Heart right ventricle (tissue), 16 donors: Measurements from ENCODE around the gene HEPACAM2. TPM values are rescaled to one million over a fixed set of nuclear protein-coding genes. Genes with fewer than 3 reads are reported as not detected.

ENCODE experiments used
- ATAC-seq, 8 donors: fragments of 200-7000 bp; cut with Tn5 transposase; one replicate each; pipeline ENCODE4 v1.9.1; 2020; ENCODE audit warnings: mild to moderate bottlenecking in 8 of 8, moderate library complexity in 8 of 8, moderate number of reproducible peaks in 1 of 8
- DNase-seq, 2 donors: peaks; one replicate each; pipeline ENCODE4 v3.0.0-alpha.2; 2020
- H3K27ac ChIP-seq, 10 donors: fragments of 200-600 bp; sonication (generic) in 2 of 10; one replicate each; pipeline versions ENCODE4 v1.5.0 to v1.8.0; 2020 to 2022; ENCODE audit warnings: mild to moderate bottlenecking in 3 of 10
- H3K27me3 ChIP-seq, 7 donors: fragments of 200-600 bp; one replicate each; pipeline ENCODE4 v1.8.0; 2021 to 2022; ENCODE audit warnings: mild to moderate bottlenecking in 2 of 7
- H3K36me3 ChIP-seq, 9 donors: fragments of 200-600 bp; sonication (generic) in 1 of 9; one replicate each; pipeline versions ENCODE4 v1.5.0 to v1.8.0; 2020 to 2022; ENCODE audit warnings: mild to moderate bottlenecking in 2 of 9
- H3K4me1 ChIP-seq, 9 donors: fragments of 200-600 bp; sonication (generic) in 1 of 9; one replicate each; pipeline versions ENCODE4 v1.5.0 to v1.8.0; 2020 to 2022; ENCODE audit warnings: mild to moderate bottlenecking in 4 of 9
- H3K4me3 ChIP-seq, 10 donors: fragments of 200-600 bp; sonication (generic) in 2 of 10; one replicate each; pipeline versions ENCODE4 v1.5.0 to v1.8.0; 2020 to 2022; ENCODE audit warnings: mild to moderate bottlenecking in 7 of 10, moderate library complexity in 2 of 10
- H3K9me3 ChIP-seq, 11 donors: fragments of 200-600 bp in 10 of 11; sonication (generic) in 2 of 11; one replicate each; pipeline versions ENCODE4 v1.5.0 to v1.8.0; 2013 to 2022; ENCODE audit warnings: mild to moderate bottlenecking in 2 of 11, control low read depth in 1 of 11, moderate library complexity in 1 of 11
- WGBS, 2 donors: extraction: QIAGEN DNeasy Blood & Tissue Kit; methylation state at CpG; one replicate each; pipeline ENCODE4 v1.1.7; 2013; ENCODE audit warnings: inconsistent platforms in 1 of 2; 5-methylcytosine and 5-hydroxymethylcytosine counted together
- intact Hi-C, 10 donors: fragments of 100-400 bp; cut with DNase I; formaldehyde crosslinking; loops; one replicate each; pipeline versions ENCODE4 v1.11.1 to v1.14.2; 2022
- polyA plus RNA-seq, 2 donors: library from polyadenylated mRNA; stranded (reverse); fragments of 200-250 nt; gene quantifications; one replicate each; pipeline ENCODE4 v1.2.3, GENCODE V29; 2013
- total RNA-seq, 10 donors: library from RNA; stranded (reverse); fragmentation: NEBNext Ultra II Directional in 3 of 10; extraction: Animal tissue kit (Norgen Biotek cat#: 25700) in 3 of 10; gene quantifications; one replicate each; pipeline versions ENCODE4 v1.2.1 to v1.2.4, GENCODE V29; 2021 to 2023
- TF ChIP-seq, protein P1 (sequence below), 9 donors: fragments of 200-600 bp; sonication (generic) in 2 of 9; IDR thresholded peaks; one replicate each; pipeline versions ENCODE4 v1.5.0 to v1.8.0; 2021 to 2022; ENCODE audit warnings: antibody characterized with exemption in 9 of 9, mild to moderate bottlenecking in 5 of 9, moderate library complexity in 1 of 9
- donor health status: Arrhythmogenic right ventricular cardiomyopathy.
- donor health status: ischemic (EF 13 %, LVEDD 7.1; RV severe dilation, severe dysfunction).
- donor health status: healthy with polysubstance abuse.
- donor health status: DM: no; HTN: yes; CAD: no.
- donor health status: DM: no; HTN: no; CAD: no.
- donor health status: ischemic (EF 25% LVEDD 6.9; RV normal size, moderate dysfunction).
- donor health status: ischemic (EF 25% LVEDD 5.7; RV mildly dilated, moderate dysfunction).
- donor health status: healthy.
- donor health status: DM: yes; HTN: yes; CAD: no.
- donor health status: Ischemic cardiomyopathy.
- donor health status: ischemic (EF 35%, LVEDD 5.7; RV mildly dilated, moderate dysfunction).
- donor health status: nonischemic (EF 11% LVEDD 7.7; RV severe dilation, severe dysfunction).
- donor health status: DM: yes; HTN: yes; CAD: no.
- donor health status: PGD.
- donor health status: ischemic (EF 29% LVEDD 5.4; RV normal size, mild dysfunction).
- donor health status: nonischemic (EF 23%, LVEDD 6.1; RV moderate dilation, normal function).

Gene HEPACAM2
- total and polyA plus RNA-seq, 12 donors, result 0.19 to 0.24 TPM; not detected in 10

DNA sequence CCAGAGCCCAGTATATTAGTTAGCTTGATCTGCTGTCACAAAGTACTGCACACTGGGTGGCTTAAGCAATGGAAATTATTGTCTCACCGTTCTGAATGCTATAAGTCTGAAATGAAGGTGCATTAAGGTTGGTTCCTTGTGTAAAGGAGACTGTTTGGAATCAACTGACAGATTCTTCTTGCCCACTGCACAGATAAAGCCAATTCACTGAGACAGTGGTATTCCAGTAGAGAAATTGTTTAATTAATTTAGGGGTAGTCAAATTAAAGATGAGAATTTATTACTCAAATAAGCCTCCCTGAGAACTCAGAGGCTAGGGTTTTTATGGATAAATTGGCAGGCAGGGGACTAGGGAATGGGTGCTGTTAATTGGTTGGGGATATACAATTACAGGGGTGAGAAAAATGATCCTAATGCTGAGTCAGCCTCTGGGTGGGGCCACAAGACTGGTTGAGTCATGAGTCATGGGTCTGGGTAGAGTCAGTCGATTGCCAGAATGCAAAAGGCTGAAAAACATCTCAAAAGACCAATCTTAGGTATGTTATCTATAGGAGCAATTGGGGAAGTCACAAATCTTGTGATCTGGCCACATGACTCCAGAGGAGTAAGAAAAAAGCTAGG is 54.6 kb downstream of the HEPACAM2 start:
- H3K27me3 ChIP-seq, result peaks cover 0 to 14% (median 0%) of the 10 kb centered on the region in 7 donors
- DNase-seq, result no peak
- no peak overlapping the region for H3K4me3 ChIP-seq
- no peak overlapping the region for H3K27ac ChIP-seq
- WGBS, 2 donors, result 52% methylated on average over 2 of the region's 2 CpGs
- TF ChIP-seq, protein P1, sequence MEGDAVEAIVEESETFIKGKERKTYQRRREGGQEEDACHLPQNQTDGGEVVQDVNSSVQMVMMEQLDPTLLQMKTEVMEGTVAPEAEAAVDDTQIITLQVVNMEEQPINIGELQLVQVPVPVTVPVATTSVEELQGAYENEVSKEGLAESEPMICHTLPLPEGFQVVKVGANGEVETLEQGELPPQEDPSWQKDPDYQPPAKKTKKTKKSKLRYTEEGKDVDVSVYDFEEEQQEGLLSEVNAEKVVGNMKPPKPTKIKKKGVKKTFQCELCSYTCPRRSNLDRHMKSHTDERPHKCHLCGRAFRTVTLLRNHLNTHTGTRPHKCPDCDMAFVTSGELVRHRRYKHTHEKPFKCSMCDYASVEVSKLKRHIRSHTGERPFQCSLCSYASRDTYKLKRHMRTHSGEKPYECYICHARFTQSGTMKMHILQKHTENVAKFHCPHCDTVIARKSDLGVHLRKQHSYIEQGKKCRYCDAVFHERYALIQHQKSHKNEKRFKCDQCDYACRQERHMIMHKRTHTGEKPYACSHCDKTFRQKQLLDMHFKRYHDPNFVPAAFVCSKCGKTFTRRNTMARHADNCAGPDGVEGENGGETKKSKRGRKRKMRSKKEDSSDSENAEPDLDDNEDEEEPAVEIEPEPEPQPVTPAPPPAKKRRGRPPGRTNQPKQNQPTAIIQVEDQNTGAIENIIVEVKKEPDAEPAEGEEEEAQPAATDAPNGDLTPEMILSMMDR (IDR thresholded peaks at IDR 0.05), result no peak
- H3K9me3 ChIP-seq, result peaks cover 0 to 51% (median 16%) of the 10 kb centered on the region in 11 donors
- no peaks in the 10 kb centered on the region for H3K36me3 ChIP-seq
- ATAC-seq, result no peak
- no peaks in the 10 kb centered on the region for H3K4me1 ChIP-seq
- intact Hi-C loops, result no loop called here

DNA sequence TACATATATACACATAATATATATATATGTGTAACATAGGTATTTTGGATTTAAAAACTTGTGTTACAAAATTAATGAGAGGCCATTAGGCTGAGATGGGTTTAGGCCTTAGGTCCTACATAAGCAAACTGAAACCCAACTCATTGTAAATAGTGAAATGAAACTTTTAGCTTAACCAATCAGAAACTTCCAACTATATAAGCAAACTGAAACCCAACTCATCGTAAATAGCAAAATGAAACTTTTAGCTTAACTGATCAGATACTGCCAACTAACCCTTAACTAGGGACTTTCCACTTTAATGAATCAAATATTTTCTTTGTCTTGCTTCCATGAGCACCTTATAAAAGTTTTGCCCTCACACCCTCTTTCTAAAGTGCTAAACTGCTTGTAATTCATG is 60.8 kb downstream of the HEPACAM2 start:
- no peak for ATAC-seq
- intact Hi-C loops, result no loop called here
- H3K27me3 ChIP-seq, result no peaks in the 10 kb centered on the region
- H3K36me3 ChIP-seq, result no peaks in the 10 kb centered on the region
- peaks cover 0 to 38% (median 4%) of the 10 kb centered on the region in 11 donors for H3K9me3 ChIP-seq
- no peak overlapping the region for H3K27ac ChIP-seq
- no peak overlapping the region for H3K4me3 ChIP-seq
- no peak for DNase-seq
- 81 to 87% methylated on average over 1 of the region's 1 CpG for WGBS, 2 donors
- no peaks in the 10 kb centered on the region for H3K4me1 ChIP-seq
- TF ChIP-seq, protein P1 (IDR thresholded peaks at IDR 0.05), result no peak

DNA sequence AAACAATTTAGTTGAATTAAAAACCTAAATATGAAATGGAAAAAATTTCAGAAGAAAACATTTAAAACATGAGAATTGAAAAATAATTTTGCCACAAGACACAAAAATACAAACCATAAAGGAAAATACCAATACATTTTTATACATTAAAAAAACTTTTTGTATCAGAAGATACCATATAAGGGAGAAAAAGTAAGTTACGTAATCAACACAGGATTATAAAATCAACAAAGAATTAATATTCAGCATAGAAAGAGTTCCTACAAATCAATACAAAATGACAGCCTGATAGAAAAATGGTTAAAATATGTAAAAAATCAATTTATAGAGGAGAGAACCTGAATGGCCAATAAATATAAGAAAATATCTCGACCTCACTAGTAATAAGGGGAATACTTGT is 61.5 kb downstream of the HEPACAM2 start:
- intact Hi-C loops, result no loop called here
- Histone ChIP-seq H3K36me3 (no peaks in the 10 kb centered on the region), H3K4me1 (no peaks in the 10 kb centered on the region), H3K9me3 (peaks cover 0 to 33% (median 4%) of the 10 kb centered on the region in 11 donors), H3K27ac (no peak overlapping the region), H3K4me3 (no peak overlapping the region), H3K27me3 (no peaks in the 10 kb centered on the region)
- DNase-seq (no peak), ATAC-seq (no peak)
- TF ChIP-seq, protein P1 (IDR thresholded peaks at IDR 0.05), result no peak
- 59 to 88% methylated on average over 2 of the region's 2 CpGs for WGBS, 2 donors

DNA sequence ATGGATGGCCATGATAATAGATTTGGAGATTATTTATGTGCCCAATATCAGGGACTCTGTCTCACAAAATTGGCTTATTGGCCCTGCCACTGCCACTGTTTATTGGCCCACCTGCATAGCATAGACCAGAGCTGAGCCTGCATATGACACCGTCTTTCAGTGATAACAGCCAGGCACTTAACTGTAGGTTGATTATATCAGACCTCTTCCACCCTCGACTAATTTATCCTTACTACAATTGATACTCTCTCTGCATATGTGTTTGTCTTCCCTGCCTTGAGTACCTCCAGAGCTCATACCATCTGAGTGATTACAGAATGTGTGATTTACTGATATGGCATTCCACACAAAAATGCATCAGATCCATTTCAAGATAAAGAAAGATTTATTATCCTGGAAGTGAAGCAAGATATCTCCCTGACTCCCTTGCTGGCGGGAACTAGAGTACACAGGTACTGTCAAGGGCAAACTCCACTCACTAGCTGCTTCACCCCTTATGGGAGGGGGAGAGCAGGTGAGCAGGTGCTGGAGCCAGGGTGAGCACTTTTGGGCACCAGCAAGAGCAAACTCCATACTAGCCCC is 65.0 kb downstream of the HEPACAM2 start:
- Histone ChIP-seq H3K27ac (no peak overlapping the region), H3K27me3 (no peaks in the 10 kb centered on the region), H3K4me1 (no peaks in the 10 kb centered on the region), H3K36me3 (no peaks in the 10 kb centered on the region), H3K9me3 (peaks cover 0 to 15% (median 0%) of the 10 kb centered on the region in 11 donors), H3K4me3 (no peak overlapping the region)
- intact Hi-C loops, result no loop called here
- TF ChIP-seq, protein P1 (IDR thresholded peaks at IDR 0.05), result no peak
- DNase-seq (no peak), ATAC-seq (no peak)
- 61 to 84% methylated on average over 3 of the region's 3 CpGs for WGBS, 2 donors
